Colonic mucosa (tissue), 4 donors: ENCODE measurements around the gene SPATA21. TPM values are rescaled to one million over a fixed set of nuclear protein-coding genes. Genes with fewer than 3 reads are reported as not detected.

ENCODE experiments used
- DNase-seq: peaks from one replicate; pipeline ENCODE4 v3.0.0-alpha.2; 2020
- H3K27ac ChIP-seq: fragments of 200-600 bp; one replicate; pipeline ENCODE4 v1.8.0; 2021
- H3K27me3 ChIP-seq: fragments of 200-600 bp; one replicate; pipeline ENCODE4 v1.8.0; 2021
- H3K36me3 ChIP-seq: fragments of 200-600 bp; one replicate; pipeline ENCODE4 v1.8.0; 2021
- H3K4me1 ChIP-seq: fragments of 200-600 bp; one replicate; pipeline ENCODE4 v1.8.0; 2021; ENCODE audit warnings: mild to moderate bottlenecking
- H3K4me3 ChIP-seq: fragments of 200-600 bp; one replicate; pipeline ENCODE4 v1.8.0; 2021
- H3K9ac ChIP-seq, 2 donors: one replicate each; pipeline ENCODE4 v1.7.0; 2013; ENCODE audit warnings: control low read depth in 2 of 2, low read depth in 2 of 2, low read length in 2 of 2
- H3K9me3 ChIP-seq: fragments of 200-600 bp; one replicate; pipeline ENCODE4 v1.8.0; 2021
- CTCF ChIP-seq: fragments of 200-600 bp; IDR thresholded peaks from one replicate; pipeline ENCODE4 v1.8.0; 2022; ENCODE audit warnings: antibody characterized with exemption, mild to moderate bottlenecking
- intact Hi-C: fragments of 100-400 bp; cut with DNase I; formaldehyde crosslinking; loops from one replicate; pipeline ENCODE4 v1.14.1; 2022
- total RNA-seq, 2 donors: library from RNA; stranded (reverse); fragmentation: NEBNext Ultra II Directional in 1 of 2; extraction: Animal tissue kit (Norgen Biotek cat#: 25700) in 1 of 2; gene quantifications; one replicate each; pipeline ENCODE4 v1.2.1, GENCODE V29; 2021
- donor health status: healthy.
- donor health status: DM: no; HTN: no; CAD: no.
- donor health status: DM: no; HTN: no; CAD: no.

The SPATA21 gene
- total RNA-seq, 2 donors from 2014 or later, result not detected

DNA sequence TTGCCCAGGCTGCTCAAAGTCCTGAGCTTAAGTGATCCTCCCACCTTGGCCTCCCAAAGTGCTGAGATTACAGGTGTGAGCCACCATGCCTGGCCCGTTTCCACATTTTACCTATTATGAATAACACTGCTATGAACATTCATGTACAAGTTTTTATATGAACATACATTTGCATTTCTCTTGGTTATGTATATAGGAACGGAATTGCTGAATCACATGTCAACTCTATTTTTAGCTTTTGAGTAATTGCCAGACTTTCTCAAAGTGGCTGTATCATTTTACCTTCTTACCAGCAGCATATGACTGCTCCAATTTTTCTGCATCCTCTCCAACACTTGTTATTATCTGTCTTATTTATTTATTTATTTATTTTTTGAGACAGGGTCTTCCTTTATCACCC lies 2.7 kb downstream of the SPATA21 start:
- intact Hi-C loops, result no loop called here
- no peak for DNase-seq
- Histone ChIP-seq H3K4me3 (no peak overlapping the region), H3K4me1 (no peaks in the 10 kb centered on the region), H3K27me3 (no peaks in the 10 kb centered on the region), H3K9ac (no peak overlapping the region), H3K27ac (no peak overlapping the region), H3K36me3 (no peaks in the 10 kb centered on the region), H3K9me3 (no peaks in the 10 kb centered on the region)
- no peak for TF ChIP-seq CTCF

DNA sequence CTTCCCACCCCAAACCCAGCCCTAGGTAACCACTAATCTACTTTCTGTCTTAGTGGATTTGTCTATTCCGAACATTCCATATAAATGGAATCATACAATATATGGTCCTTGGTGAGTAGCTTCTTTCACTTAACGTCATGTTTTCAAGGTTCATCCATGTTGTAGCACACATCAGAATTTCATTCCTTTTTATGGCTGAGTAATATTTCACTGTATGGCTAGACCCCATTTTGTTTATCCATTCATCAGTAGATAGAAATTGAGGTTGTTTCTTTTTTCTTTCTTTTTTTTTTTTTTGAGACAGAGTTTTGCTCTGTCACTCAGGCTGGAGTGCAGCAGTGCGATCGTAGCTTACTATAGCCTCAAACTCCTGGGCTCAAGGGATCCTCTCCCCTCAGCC lies 3.2 kb downstream of the SPATA21 start:
- DNase-seq, result no peak
- intact Hi-C loops, result no loop called here
- no peak overlapping the region for H3K4me3 ChIP-seq

GRCh38 chr1:16433030-16433429 lies 4.2 kb downstream of the SPATA21 start:
- Histone ChIP-seq H3K27ac (no peak overlapping the region), H3K4me1 (no peaks in the 10 kb centered on the region), H3K36me3 (no peaks in the 10 kb centered on the region), H3K27me3 (no peaks in the 10 kb centered on the region), H3K9ac (no peak overlapping the region), H3K4me3 (no peak overlapping the region), H3K9me3 (no peaks in the 10 kb centered on the region)
- no peak for TF ChIP-seq CTCF
- intact Hi-C loops, result no loop called here
- DNase-seq, result no peak

More for the DNA sequence above, 3.2 kb downstream of the SPATA21 start:
- H3K9ac ChIP-seq, result no peak overlapping the region
- no peaks in the 10 kb centered on the region for H3K36me3 ChIP-seq
- H3K27me3 ChIP-seq, result no peaks in the 10 kb centered on the region
- no peak for TF ChIP-seq CTCF
- H3K9me3 ChIP-seq, result no peaks in the 10 kb centered on the region
- H3K27ac ChIP-seq, result no peak overlapping the region
- H3K4me1 ChIP-seq, result no peaks in the 10 kb centered on the region

GRCh38 chr1:16430606-16431005 lies 6.6 kb downstream of the SPATA21 start:
- no peaks in the 10 kb centered on the region for H3K4me1 ChIP-seq
- no peak overlapping the region for H3K9ac ChIP-seq
- H3K36me3 ChIP-seq, result no peaks in the 10 kb centered on the region
- no peak overlapping the region for H3K4me3 ChIP-seq
- H3K27ac ChIP-seq, result no peak overlapping the region
- intact Hi-C loops, result no loop called here
- H3K27me3 ChIP-seq, result no peaks in the 10 kb centered on the region
- H3K9me3 ChIP-seq, result no peaks in the 10 kb centered on the region
- TF ChIP-seq CTCF, result no peak
- no peak for DNase-seq

GRCh38 chr1:16425125-16426025 lies 11.8 kb downstream of the SPATA21 start:
- TF ChIP-seq CTCF, result no peak
- Histone ChIP-seq H3K9ac (no peak overlapping the region), H3K27me3 (no peaks in the 10 kb centered on the region), H3K36me3 (no peaks in the 10 kb centered on the region), H3K9me3 (no peaks in the 10 kb centered on the region), H3K4me3 (no peak overlapping the region), H3K27ac (no peak overlapping the region), H3K4me1 (no peaks in the 10 kb centered on the region)
- intact Hi-C loops, result no loop called here
- DNase-seq, result no peak
